Activated CD4-positive, alpha-beta memory T cell treated with anti-CD3 and anti-CD28 coated beads for 36 hours (primary cell): ENCODE measurements around the gene VAV3. TPM values are rescaled to one million over a fixed set of nuclear protein-coding genes. Genes with fewer than 3 reads are reported as not detected.
"Not testable (repeated sequence)": the region's sequence is repeated elsewhere in the genome, so short reads cannot be mapped to it uniquely, and the experiment has no call there.

ENCODE experiments used
- CTCF ChIA-PET: fragments of 350-600 bp; sonication (Branson Sonifier 250); formaldehyde crosslinking; loops from one replicate; lab custom pipeline; 2021; ENCODE audit warnings: antibody characterized with exemption, inconsistent platforms; lab: Charles Lee
- POLR2A ChIA-PET: fragments of 350-600 bp; sonication (Branson Sonifier 250); formaldehyde crosslinking; loops from one replicate; lab custom pipeline; 2021; ENCODE audit warnings: antibody characterized with exemption; lab: Charles Lee
- DNase-seq: peaks from one replicate; pipeline ENCODE4 v3.0.0-alpha.2; 2020
- H3K27ac Mint-ChIP-seq: one replicate; pipeline ENCODE4 v1.8.0; 2021; ENCODE audit warnings: mixed read lengths
- H3K27me3 Mint-ChIP-seq: one replicate; pipeline ENCODE4 v1.8.0; 2021; ENCODE audit warnings: mixed read lengths
- H3K36me3 Mint-ChIP-seq: one replicate; pipeline ENCODE4 v1.8.0; 2021; ENCODE audit warnings: mixed read lengths
- H3K4me1 Mint-ChIP-seq: one replicate; pipeline ENCODE4 v1.8.0; 2021; ENCODE audit warnings: low read depth, mixed read lengths
- H3K4me3 Mint-ChIP-seq: one replicate; pipeline ENCODE4 v1.8.0; 2021; ENCODE audit warnings: mild to moderate bottlenecking, mixed read lengths
- H3K9me3 Mint-ChIP-seq: one replicate; pipeline ENCODE4 v1.8.0; 2021; ENCODE audit warnings: mixed read lengths
- intact Hi-C: fragments of 100-400 bp; cut with micrococcal nuclease; formaldehyde crosslinking; loops from one replicate; pipeline ENCODE4 v1.15.1; 2023
- total RNA-seq, 2 experiments: library from RNA; stranded (reverse); gene quantifications; one replicate each; pipeline ENCODE4 v1.2.3, GENCODE V29; 2021

The VAV3 gene
- total RNA-seq, 2 experiments from 2014 or later, result 2.3 to 3.3 TPM

DNA sequence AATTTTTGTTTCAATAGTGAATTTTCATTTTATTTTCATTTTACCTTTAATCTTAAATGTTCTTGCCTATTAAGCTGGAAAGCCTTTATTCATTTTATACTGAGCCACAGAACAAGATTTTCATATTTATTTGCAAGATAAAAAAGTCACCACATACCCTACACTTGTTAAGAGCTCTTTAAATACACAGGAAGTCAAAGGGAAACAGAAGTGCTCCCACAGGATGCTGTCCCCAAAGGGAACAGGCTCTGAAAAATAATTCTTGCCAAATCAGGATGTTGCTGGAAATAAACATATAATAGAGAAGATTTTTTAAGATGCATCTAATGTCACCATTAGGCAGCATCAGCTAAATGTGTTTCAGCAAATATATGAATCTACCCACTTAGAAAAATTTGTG is 113.6 kb downstream of the VAV3 start:
- no peak for DNase-seq
- POLR2A ChIA-PET, result no interaction called here
- Mint-ChIP-seq H3K4me1 (peaks cover 3% of the 10 kb centered on the region), H3K4me3 (no peak overlapping the region), H3K27me3 (no peaks in the 10 kb centered on the region), H3K9me3 (peaks cover 6% of the 10 kb centered on the region), H3K27ac (no peak overlapping the region), H3K36me3 (peaks cover 1% of the 10 kb centered on the region)
- CTCF ChIA-PET, result no interaction called here
- intact Hi-C loops, result no loop called here

GRCh38 chr1:107844541-107845194 is 120.3 kb downstream of the VAV3 start:
- peaks cover 33% of the 10 kb centered on the region for H3K4me1 Mint-ChIP-seq
- H3K9me3 Mint-ChIP-seq, H3K4me3 Mint-ChIP-seq, H3K27me3 Mint-ChIP-seq, intact Hi-C loops, CTCF ChIA-PET, DNase-seq, H3K36me3 Mint-ChIP-seq, H3K27ac Mint-ChIP-seq, POLR2A ChIA-PET: not testable (repeated sequence)

- Mint-ChIP-seq H3K9me3 (peaks cover 6% of the 10 kb centered on the region), H3K36me3 (peaks cover 4% of the 10 kb centered on the region), H3K27me3 (no peaks in the 10 kb centered on the region), H3K27ac (no peak overlapping the region), H3K4me1 (peaks cover 33% of the 10 kb centered on the region), H3K4me3 (no peak overlapping the region)
- ChIA-PET POLR2A (no interaction called here), CTCF (no interaction called here)
- intact Hi-C loops, result no loop called here
- DNase-seq, result no peak
Measured at GRCh38 chr1:107843989-107844388, 121.0 kb downstream of the VAV3 start.

- ChIA-PET CTCF (interaction anchor here (0.9 kb wide), 1 partner anchor 314 kb away, joined by 3 read pairs; no protein-coding TSS in a partner anchor), POLR2A (no interaction called here)
- DNase-seq, result no peak
- Mint-ChIP-seq H3K27me3 (no peaks in the 10 kb centered on the region), H3K27ac (no peak overlapping the region), H3K36me3 (peaks cover 6% of the 10 kb centered on the region), H3K4me3 (no peak overlapping the region), H3K9me3 (peaks cover 8% of the 10 kb centered on the region), H3K4me1 (peaks cover 33% of the 10 kb centered on the region)
- intact Hi-C loops, result no loop called here
Measured at GRCh38 chr1:107842241-107842640, 122.7 kb downstream of the VAV3 start.

GRCh38 chr1:107840725-107841124 is 124.3 kb downstream of the VAV3 start:
- Mint-ChIP-seq H3K27ac (no peak overlapping the region), H3K4me3 (no peak overlapping the region), H3K4me1 (peaks cover 30% of the 10 kb centered on the region), H3K9me3 (peaks cover 8% of the 10 kb centered on the region), H3K36me3 (peaks cover 6% of the 10 kb centered on the region), H3K27me3 (no peaks in the 10 kb centered on the region)
- DNase-seq, result no peak
- ChIA-PET CTCF (no interaction called here), POLR2A (no interaction called here)
- intact Hi-C loops, result no loop called here

DNA sequence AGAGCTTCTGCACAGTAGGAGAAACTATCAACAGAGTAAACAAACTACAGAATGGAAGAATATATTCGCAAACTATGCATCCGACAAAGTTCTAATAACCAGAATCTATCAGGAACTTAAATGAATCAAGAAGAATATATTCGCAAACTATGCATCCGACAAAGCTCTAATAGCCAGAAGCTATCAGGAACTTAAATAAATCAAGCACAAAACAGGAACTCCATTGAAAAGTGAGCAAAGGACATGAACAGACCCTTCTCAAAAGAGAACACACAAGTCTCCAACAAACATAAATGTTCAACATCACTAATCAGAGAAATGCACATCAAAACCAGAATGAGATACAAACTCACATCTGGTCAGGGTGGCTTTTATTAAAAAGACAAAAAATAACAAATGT is 126.9 kb downstream of the VAV3 start:
- CTCF ChIA-PET, result no interaction called here
- Mint-ChIP-seq H3K27me3 (no peaks in the 10 kb centered on the region), H3K4me1 (peaks cover 14% of the 10 kb centered on the region), H3K9me3 (peaks cover 8% of the 10 kb centered on the region), H3K36me3 (peaks cover 3% of the 10 kb centered on the region), H3K27ac (no peak overlapping the region), H3K4me3 (no peak overlapping the region)
- POLR2A ChIA-PET, result no interaction called here
- intact Hi-C loops, result no loop called here
- DNase-seq, result no peak

- DNase-seq, result no peak
- no peak overlapping the region for H3K4me3 Mint-ChIP-seq
- H3K27ac Mint-ChIP-seq, result no peak overlapping the region
- intact Hi-C loops, result no loop called here
- H3K4me1 Mint-ChIP-seq, result no peaks in the 10 kb centered on the region
- H3K36me3 Mint-ChIP-seq, result peaks cover 3% of the 10 kb centered on the region
- POLR2A ChIA-PET, result no interaction called here
- peaks cover 8% of the 10 kb centered on the region for H3K9me3 Mint-ChIP-seq
- H3K27me3 Mint-ChIP-seq, result no peaks in the 10 kb centered on the region
- CTCF ChIA-PET, result no interaction called here
Measured at GRCh38 chr1:107835151-107835670, 129.8 kb downstream of the VAV3 start.

- CTCF ChIA-PET, result no interaction called here
- peaks cover 3% of the 10 kb centered on the region for H3K36me3 Mint-ChIP-seq
- DNase-seq, result no peak
- intact Hi-C loops, result no loop called here
- POLR2A ChIA-PET, result no interaction called here
- H3K4me3 Mint-ChIP-seq, result no peak overlapping the region
- H3K27ac Mint-ChIP-seq, result no peak overlapping the region
- H3K4me1 Mint-ChIP-seq, result peaks cover 14% of the 10 kb centered on the region
- peaks cover 8% of the 10 kb centered on the region for H3K9me3 Mint-ChIP-seq
- H3K27me3 Mint-ChIP-seq, result no peaks in the 10 kb centered on the region
Measured at GRCh38 chr1:107833061-107833460, 131.9 kb downstream of the VAV3 start.

GRCh38 chr1:107831921-107832320 is 133.1 kb downstream of the VAV3 start:
- H3K27me3 Mint-ChIP-seq, result no peaks in the 10 kb centered on the region
- CTCF ChIA-PET, result no interaction called here
- intact Hi-C loops, result no loop called here
- no peak overlapping the region for H3K4me3 Mint-ChIP-seq
- H3K27ac Mint-ChIP-seq, result no peak overlapping the region
- H3K9me3 Mint-ChIP-seq, result no peaks in the 10 kb centered on the region
- peaks cover 14% of the 10 kb centered on the region for H3K4me1 Mint-ChIP-seq
- POLR2A ChIA-PET, result no interaction called here
- H3K36me3 Mint-ChIP-seq, result no peaks in the 10 kb centered on the region
- no peak for DNase-seq

DNA sequence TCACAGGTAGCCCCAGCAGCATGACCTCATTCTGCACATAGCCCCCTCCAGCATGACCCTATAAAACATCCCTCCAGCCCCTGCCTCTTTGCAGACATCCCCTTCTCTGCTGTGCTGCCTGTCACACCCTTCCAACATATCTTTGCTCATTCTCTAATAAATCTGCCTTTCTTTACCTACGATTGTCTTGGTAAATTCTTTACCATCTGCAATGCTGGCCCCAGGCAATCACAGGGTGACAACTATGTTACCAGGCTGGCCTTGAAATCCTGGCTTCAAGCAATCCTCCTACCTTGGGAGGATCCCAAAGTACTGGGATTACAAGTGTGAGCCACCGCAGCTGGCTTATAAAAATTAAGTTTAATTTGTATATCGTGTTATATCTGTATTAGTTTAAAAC is 134.5 kb downstream of the VAV3 start:
- H3K27ac Mint-ChIP-seq, result no peak overlapping the region
- H3K9me3 Mint-ChIP-seq, result no peaks in the 10 kb centered on the region
- intact Hi-C loops, result no loop called here
- no peak for DNase-seq
- H3K27me3 Mint-ChIP-seq, result no peaks in the 10 kb centered on the region
- no peak overlapping the region for H3K4me3 Mint-ChIP-seq
- no peaks in the 10 kb centered on the region for H3K36me3 Mint-ChIP-seq
- ChIA-PET CTCF (no interaction called here), POLR2A (no interaction called here)
- peaks cover 14% of the 10 kb centered on the region for H3K4me1 Mint-ChIP-seq

DNA sequence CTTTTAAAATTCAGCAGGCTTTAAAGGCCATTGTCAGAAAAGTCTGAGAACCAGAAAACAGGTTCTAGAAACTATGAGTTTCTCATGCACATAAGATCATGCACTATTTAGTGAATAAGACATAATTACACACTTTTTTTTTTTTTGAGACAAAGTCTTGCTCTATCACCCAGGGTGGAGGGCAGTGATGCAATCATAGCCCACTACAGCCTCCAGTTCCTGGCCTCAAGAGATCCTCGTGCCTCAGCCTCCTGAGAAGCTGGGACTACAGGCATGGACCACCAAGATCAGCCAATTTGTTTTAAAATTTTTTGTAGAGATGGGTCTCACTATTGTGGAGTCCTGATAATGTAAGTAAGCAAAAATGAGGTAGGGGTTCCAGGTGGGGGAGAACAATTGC is 134.9 kb downstream of the VAV3 start:
- POLR2A ChIA-PET, result no interaction called here

DNA sequence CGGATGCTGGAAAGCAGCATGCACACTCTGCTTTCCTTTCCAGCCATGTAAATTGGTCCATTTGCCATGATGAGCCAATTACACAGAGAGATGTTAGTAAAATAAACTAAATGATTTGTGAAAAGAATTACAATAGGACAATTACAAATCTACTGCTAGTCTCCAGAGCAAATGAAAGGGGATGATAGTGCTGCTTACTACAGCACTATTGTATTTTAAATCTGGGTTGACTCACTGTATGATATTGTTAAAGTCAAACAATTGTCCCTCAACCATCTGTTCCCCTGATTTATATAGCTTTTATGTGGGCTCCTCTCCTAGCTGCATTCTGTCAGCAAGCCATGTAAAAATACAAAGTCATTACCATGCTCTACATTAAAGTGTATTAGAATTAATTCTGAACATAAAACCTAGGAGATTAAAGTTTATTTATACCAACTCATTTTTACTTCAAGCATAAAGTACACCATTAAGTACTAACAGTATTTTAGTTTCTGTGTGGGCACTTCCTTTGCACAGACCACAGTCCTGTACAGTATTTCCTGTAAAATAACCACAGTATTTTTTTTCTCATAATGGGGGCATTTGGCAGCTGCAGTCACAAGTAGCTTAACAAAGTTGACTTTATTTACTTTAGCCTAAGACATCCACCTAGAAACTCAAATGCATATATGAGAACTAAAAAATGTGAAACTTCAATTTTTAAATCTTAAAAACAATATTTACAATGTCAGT is 135.8 kb downstream of the VAV3 start:
- CTCF ChIA-PET, result interaction anchor here (1.0 kb wide), 1 partner anchor 296 kb away, joined by 3 read pairs; no protein-coding TSS in a partner anchor

More for the DNA sequence above, 134.9 kb downstream of the VAV3 start:
- no peak overlapping the region for H3K4me3 Mint-ChIP-seq
- CTCF ChIA-PET, result no interaction called here
- no peaks in the 10 kb centered on the region for H3K36me3 Mint-ChIP-seq
- H3K27me3 Mint-ChIP-seq, result no peaks in the 10 kb centered on the region
- H3K27ac Mint-ChIP-seq, result no peak overlapping the region
- intact Hi-C loops, result no loop called here
- H3K4me1 Mint-ChIP-seq, result peaks cover 14% of the 10 kb centered on the region
- H3K9me3 Mint-ChIP-seq, result no peaks in the 10 kb centered on the region
- no peak for DNase-seq

More for the DNA sequence above, 135.8 kb downstream of the VAV3 start:
- peaks cover 14% of the 10 kb centered on the region for H3K4me1 Mint-ChIP-seq
- no peaks in the 10 kb centered on the region for H3K36me3 Mint-ChIP-seq
- H3K27ac Mint-ChIP-seq, result no peak overlapping the region
- POLR2A ChIA-PET, result no interaction called here
- intact Hi-C loops, result no loop called here
- H3K4me3 Mint-ChIP-seq, result no peak overlapping the region
- H3K9me3 Mint-ChIP-seq, result no peaks in the 10 kb centered on the region
- H3K27me3 Mint-ChIP-seq, result no peaks in the 10 kb centered on the region
- no peak for DNase-seq
